ENCODE data around the gene BPI.

GRCh38 chr20:38261054-38261390 is 42.9 kb upstream of the BPI start:
- TF ChIP-seq CTCF (IDR thresholded peaks at IDR 0.05) (no peak), POLR2A (IDR thresholded peaks at IDR 0.05) (no peak)
